COLO668 (cell line): ENCODE data around the gene KRT33A.

Source experiments
- DNase-seq: peaks from one replicate; lab custom pipeline; 2025; ENCODE audit not compliant: unreplicated experiment; lab: John Stamatoyannopoulos, UW

Gene KRT33A

DNA sequence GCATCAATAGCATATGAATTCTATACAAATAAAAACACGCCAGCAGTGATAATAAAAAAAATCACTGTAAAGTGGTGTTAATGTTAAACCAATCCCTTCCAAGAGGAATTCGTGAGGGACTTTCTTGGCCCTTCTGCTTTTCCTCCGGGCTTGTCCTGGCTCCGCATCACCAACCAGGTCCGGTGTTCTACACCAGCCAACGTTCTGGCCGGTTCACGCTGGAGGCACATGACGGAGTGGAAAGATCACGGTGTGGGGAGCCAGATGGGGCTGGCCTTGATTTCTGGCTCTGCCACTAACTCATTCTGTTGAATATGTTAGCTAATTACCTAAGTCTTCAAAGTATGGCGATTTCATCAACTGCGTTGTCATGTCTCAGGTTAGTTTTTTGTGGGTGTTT lies 46.5 kb downstream of the KRT33A start:
- no peak for DNase-seq

DNA sequence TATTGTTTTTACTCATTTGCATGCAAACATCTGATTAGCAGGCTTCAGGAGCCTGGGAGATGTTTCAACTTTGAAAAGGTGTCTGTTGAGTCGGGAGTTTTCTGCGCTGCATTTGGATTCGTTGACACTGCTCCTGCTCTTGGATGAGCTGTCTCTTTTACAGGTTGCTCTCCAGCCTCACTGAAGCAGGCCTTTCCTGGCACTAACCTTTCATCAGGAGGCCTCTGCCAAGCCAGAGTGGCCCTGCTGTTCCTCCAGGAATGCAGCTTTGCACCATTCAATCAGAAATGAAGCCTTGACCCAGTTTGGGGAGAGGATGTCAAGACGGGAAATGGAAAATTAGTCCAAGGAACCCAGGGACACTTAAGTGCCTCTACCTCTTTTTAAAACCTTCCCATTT lies 47.6 kb downstream of the KRT33A start:
- no peak for DNase-seq

GRCh38 chr17:41301916-41302901 lies 48.4 kb downstream of the KRT33A start, which contains the start of gene KRTAP29-1:
Gene KRTAP29-1 (minus strand): TSS chr17:41302851. CDS start chr17:41302851, 0 bp downstream.
- no peak for DNase-seq

- no peak for DNase-seq
Measured at GRCh38 chr17:41301204-41301790, 49.3 kb downstream of the KRT33A start.

DNA sequence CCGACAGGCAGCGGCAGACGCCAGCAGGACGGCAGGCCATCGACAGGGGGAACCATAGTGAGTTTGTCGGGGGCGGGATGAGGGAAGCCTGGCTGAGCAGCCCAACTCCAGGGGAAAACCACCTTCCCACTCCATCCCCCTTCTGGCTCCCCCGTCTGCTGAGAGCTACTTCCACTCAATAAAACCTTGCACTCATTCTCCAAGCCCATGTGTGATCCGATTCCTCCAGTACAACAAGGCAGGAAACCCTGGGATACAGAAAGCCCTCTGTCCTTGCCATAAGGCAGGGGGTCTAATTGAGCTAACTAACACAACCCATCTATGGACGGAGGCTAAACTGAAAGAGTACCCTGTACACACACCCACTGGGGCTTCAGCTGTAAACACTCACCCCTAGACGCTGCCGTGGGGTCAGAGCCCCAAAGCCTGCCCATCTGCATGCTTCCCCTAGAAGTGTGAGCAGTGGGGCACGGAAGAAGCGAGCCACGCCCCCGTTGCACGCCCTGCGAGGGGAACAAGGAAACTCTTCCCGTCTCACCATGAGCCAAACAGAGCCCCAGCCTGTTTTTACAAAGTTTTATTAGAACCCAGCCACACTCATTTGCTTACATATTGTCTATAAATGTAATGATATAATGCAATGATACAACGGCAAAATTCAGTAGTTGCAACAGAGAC lies 52.0 kb downstream of the KRT33A start:
- DNase-seq: no peak

GRCh38 chr17:41296846-41297245 lies 53.8 kb downstream of the KRT33A start:
- DNase-seq: no peak
